PC-3 (cell line): ENCODE data around the gene SULF2.

Source experiments
- EZH2 ChIP-seq: fragments of 300-600 bp; sonication (generic); IDR thresholded peaks from one replicate; pipeline ENCODE4 v1.6.1; 2017; ENCODE audit warnings: antibody characterized with exemption, mild to moderate bottlenecking, low read length; ENCODE audit not compliant: unreplicated experiment
- TF ChIP-seq, protein P1 (sequence below): fragments of 300-600 bp; sonication (generic); conservative IDR thresholded peaks from 2 replicates; pipeline ENCODE4 v1.5.1; 2017; ENCODE audit warnings: antibody characterized with exemption, low read depth, mild to moderate bottlenecking, low read length

DNA sequence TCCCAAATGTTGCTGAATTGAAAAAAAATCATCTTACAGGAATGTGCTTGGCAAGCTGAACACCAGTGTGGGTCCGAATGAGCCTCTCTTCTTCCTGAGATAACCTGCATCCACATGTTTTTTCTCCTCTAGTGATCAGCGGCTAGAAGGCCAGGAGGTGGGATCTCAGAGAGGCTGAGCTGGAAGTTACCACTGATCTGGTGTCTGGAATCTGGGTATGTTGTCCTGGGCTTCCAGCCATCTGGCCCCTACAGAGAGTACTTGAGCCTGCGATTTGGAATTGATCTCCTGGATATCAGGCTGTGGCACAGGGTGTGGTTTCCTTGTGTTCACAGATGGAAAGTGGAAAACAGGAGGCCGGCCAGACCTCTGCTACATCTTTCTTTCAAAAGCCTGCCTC is 35.9 kb downstream of the SULF2 start:
- TF ChIP-seq, protein P1, sequence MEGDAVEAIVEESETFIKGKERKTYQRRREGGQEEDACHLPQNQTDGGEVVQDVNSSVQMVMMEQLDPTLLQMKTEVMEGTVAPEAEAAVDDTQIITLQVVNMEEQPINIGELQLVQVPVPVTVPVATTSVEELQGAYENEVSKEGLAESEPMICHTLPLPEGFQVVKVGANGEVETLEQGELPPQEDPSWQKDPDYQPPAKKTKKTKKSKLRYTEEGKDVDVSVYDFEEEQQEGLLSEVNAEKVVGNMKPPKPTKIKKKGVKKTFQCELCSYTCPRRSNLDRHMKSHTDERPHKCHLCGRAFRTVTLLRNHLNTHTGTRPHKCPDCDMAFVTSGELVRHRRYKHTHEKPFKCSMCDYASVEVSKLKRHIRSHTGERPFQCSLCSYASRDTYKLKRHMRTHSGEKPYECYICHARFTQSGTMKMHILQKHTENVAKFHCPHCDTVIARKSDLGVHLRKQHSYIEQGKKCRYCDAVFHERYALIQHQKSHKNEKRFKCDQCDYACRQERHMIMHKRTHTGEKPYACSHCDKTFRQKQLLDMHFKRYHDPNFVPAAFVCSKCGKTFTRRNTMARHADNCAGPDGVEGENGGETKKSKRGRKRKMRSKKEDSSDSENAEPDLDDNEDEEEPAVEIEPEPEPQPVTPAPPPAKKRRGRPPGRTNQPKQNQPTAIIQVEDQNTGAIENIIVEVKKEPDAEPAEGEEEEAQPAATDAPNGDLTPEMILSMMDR: no peak
- TF ChIP-seq EZH2: no peak
